ENCODE results near the gene C1QTNF12. TPM values are rescaled to one million over a fixed set of nuclear protein-coding genes. Genes with fewer than 3 reads are reported as not detected.

Gene C1QTNF12
- total RNA-seq, 2 experiments from 2014 or later: 1.8 to 6.1 TPM

DNA sequence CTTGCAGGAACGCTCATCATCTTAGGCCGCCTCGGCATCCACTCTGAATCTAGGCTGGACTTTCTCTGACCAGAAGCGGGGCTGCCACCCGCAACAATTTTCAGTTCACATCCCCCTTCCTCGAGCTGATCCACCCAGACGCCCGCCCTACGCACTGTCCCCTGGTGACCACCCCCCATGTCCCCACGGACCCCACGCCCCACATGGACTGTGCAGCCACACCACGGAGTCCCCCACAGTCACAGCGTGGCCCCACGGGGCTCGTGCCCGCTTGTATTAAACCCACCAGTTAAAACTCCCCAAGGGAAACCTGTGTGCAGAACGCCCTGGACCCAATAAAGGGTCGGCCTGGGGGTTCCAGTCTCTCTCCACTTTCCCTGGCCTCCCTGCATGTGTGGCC lies 13.0 kb upstream of the C1QTNF12 start:
- no peak overlapping the region for H2AFZ ChIP-seq (ENCODE audit: low read length)
- H3K9me2 ChIP-seq (ENCODE audit: insufficient read depth, low read length): no peaks in the 10 kb centered on the region
- no peak overlapping the region for H3K4me2 ChIP-seq (ENCODE audit: low read length)
- no peak for DNase-seq (ENCODE audit: low spot score)
- H4K20me1 ChIP-seq (ENCODE audit: insufficient read depth, low read length): no peaks in the 10 kb centered on the region
- H3K9me3 ChIP-seq (ENCODE audit: low read length): no peaks in the 10 kb centered on the region
- POLR2A ChIA-PET: no interaction called here
- intact Hi-C loops (cut with micrococcal nuclease; ENCODE audit: unreplicated experiment): no loop called here
- H3K4me3 ChIP-seq (ENCODE audit: low read depth, low read length, poor library complexity, severe bottlenecking): no peak overlapping the region
- H3K27ac ChIP-seq (ENCODE audit: low read depth, low read length, poor library complexity, severe bottlenecking): no peak overlapping the region
- no peaks in the 10 kb centered on the region for H3K79me2 ChIP-seq (ENCODE audit: insufficient read depth, low read depth, low read length)
- peaks cover 83% of the 10 kb centered on the region for H3K36me3 ChIP-seq (ENCODE audit: insufficient read depth, low read length)
- BruUV-seq (replicated peaks): no TSS peak
- H3K4me1 ChIP-seq (ENCODE audit: insufficient read depth, low read length, poor library complexity, severe bottlenecking): no peaks in the 10 kb centered on the region
- TF ChIP-seq, protein P1, sequence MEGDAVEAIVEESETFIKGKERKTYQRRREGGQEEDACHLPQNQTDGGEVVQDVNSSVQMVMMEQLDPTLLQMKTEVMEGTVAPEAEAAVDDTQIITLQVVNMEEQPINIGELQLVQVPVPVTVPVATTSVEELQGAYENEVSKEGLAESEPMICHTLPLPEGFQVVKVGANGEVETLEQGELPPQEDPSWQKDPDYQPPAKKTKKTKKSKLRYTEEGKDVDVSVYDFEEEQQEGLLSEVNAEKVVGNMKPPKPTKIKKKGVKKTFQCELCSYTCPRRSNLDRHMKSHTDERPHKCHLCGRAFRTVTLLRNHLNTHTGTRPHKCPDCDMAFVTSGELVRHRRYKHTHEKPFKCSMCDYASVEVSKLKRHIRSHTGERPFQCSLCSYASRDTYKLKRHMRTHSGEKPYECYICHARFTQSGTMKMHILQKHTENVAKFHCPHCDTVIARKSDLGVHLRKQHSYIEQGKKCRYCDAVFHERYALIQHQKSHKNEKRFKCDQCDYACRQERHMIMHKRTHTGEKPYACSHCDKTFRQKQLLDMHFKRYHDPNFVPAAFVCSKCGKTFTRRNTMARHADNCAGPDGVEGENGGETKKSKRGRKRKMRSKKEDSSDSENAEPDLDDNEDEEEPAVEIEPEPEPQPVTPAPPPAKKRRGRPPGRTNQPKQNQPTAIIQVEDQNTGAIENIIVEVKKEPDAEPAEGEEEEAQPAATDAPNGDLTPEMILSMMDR (conservative IDR thresholded peaks at IDR 0.05; ENCODE audit: low read length): no peak
- no peak for TF ChIP-seq EZH2phosphoT487 (IDR thresholded peaks at IDR 0.05; ENCODE audit: borderline replicate concordance, low read depth, low read length)
- CTCF ChIA-PET (ENCODE audit: unreplicated experiment): no interaction called here

DNA sequence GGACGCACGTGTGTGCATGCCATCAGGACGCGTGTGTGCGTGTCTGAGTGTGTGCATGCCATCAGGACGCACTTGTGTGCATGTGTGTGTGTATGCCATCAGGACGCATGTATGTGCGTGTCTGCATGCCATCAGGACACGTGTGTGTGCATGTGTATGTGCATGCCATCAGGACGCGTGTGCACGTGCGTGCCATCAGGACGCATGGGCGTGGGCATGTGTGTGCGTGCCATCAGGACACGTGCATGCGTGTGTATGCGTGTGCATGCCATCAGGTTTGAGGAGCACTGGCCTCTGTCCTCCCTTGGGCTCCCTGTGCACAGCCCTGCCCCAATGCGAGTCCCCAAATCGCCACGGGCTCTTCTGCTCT lies 12.6 kb upstream of the C1QTNF12 start:
- Histone ChIP-seq H3K27ac (ENCODE audit: low read depth, low read length, poor library complexity, severe bottlenecking) (no peak overlapping the region), H2AFZ (ENCODE audit: low read length) (no peak overlapping the region), H3K79me2 (ENCODE audit: insufficient read depth, low read depth, low read length) (no peaks in the 10 kb centered on the region), H3K36me3 (ENCODE audit: insufficient read depth, low read length) (peaks cover 87% of the 10 kb centered on the region), H3K4me1 (ENCODE audit: insufficient read depth, low read length, poor library complexity, severe bottlenecking) (no peaks in the 10 kb centered on the region), H3K9me3 (ENCODE audit: low read length) (no peaks in the 10 kb centered on the region), H3K4me2 (ENCODE audit: low read length) (no peak overlapping the region), H3K4me3 (ENCODE audit: low read depth, low read length, poor library complexity, severe bottlenecking) (no peak overlapping the region), H4K20me1 (ENCODE audit: insufficient read depth, low read length) (no peaks in the 10 kb centered on the region), H3K9me2 (ENCODE audit: insufficient read depth, low read length) (no peaks in the 10 kb centered on the region)
- TF ChIP-seq EZH2phosphoT487 (IDR thresholded peaks at IDR 0.05; ENCODE audit: borderline replicate concordance, low read depth, low read length): no peak
- TF ChIP-seq, protein P1 (conservative IDR thresholded peaks at IDR 0.05; ENCODE audit: low read length): no peak
- no peak for DNase-seq (ENCODE audit: low spot score)
- CTCF ChIA-PET (ENCODE audit: unreplicated experiment): no interaction called here
- no TSS peak for BruUV-seq (replicated peaks)
- intact Hi-C loops (cut with micrococcal nuclease; ENCODE audit: unreplicated experiment): no loop called here
- POLR2A ChIA-PET: no interaction called here

DNA sequence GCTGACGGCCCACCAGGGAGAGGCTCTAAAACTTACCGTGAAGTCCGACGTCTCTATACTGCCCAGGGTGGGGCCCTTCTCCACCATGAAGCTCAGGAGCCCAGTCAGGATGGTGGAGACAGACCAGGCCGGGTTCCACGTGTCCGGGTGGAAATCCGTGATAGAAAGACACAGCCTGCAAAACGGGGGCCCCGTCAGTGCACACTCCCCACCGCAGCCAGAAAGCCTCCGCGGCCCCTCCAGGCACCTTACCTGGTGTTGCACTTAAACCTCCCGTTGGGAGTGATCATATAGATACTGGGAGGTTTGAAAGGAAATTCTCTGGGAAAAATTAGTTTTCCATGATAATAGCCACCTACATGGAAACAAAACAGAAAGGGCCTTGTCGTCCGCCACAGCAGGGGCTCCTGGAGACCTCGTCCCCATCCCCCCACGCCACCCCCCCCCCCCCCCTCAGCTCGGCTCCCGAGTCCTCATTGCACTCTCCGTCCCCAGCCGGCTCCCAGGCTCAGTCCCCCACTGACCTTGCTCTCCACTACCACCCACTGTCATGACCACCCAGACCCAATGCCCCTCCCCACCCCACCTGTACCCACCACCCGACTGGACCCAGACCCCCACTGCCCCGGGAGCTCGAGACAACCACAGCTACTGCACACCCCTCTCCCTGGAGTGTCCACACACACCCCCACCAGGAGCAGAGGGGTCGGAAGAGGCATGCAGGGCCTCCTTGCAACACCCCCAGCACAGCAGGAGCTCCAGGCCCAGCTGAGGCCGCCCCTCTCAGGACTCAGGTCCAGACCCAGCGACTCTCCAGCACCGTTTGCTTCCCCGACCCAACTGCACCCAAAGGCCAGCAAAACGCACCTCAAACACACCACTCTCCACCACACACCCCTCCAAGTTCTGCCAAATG lies 10.7 kb upstream of the C1QTNF12 start:
- peaks cover 85% of the 10 kb centered on the region for H3K36me3 ChIP-seq (ENCODE audit: insufficient read depth, low read length)
- TF ChIP-seq, protein P1 (conservative IDR thresholded peaks at IDR 0.05; ENCODE audit: low read length): no peak
- no peak for TF ChIP-seq EZH2phosphoT487 (IDR thresholded peaks at IDR 0.05; ENCODE audit: borderline replicate concordance, low read depth, low read length)

More for the DNA sequence above, 10.7 kb upstream of the C1QTNF12 start:
- Histone ChIP-seq H3K4me3 (ENCODE audit: low read depth, low read length, poor library complexity, severe bottlenecking) (no peak overlapping the region), H2AFZ (ENCODE audit: low read length) (no peak overlapping the region), H3K9me2 (ENCODE audit: insufficient read depth, low read length) (no peaks in the 10 kb centered on the region), H3K4me2 (ENCODE audit: low read length) (no peak overlapping the region), H3K9me3 (ENCODE audit: low read length) (no peaks in the 10 kb centered on the region), H4K20me1 (ENCODE audit: insufficient read depth, low read length) (no peaks in the 10 kb centered on the region), H3K4me1 (ENCODE audit: insufficient read depth, low read length, poor library complexity, severe bottlenecking) (no peaks in the 10 kb centered on the region), H3K79me2 (ENCODE audit: insufficient read depth, low read depth, low read length) (no peaks in the 10 kb centered on the region), H3K27ac (ENCODE audit: low read depth, low read length, poor library complexity, severe bottlenecking) (no peak overlapping the region)
- BruUV-seq (replicated peaks): no TSS peak
- intact Hi-C loops (cut with micrococcal nuclease; ENCODE audit: unreplicated experiment): no loop called here
- CTCF ChIA-PET (ENCODE audit: unreplicated experiment): interaction anchor here (1.1 kb wide), 1 partner anchor 16 kb away, joined by 3 read pairs; the partner anchor contains the start of gene UBE2J2
- POLR2A ChIA-PET: no interaction called here
- no peak for DNase-seq (ENCODE audit: low spot score)

Measured in OCI-LY7 (cell line).